GM21447 (cell line): Measurements from ENCODE around the gene BCL2A1.
"Not testable (repeated sequence)": the region's sequence is repeated elsewhere in the genome, so short reads cannot be mapped to it uniquely, and the experiment has no call there.

Experiments used
- ATAC-seq: cut with Tn5 transposase; IDR thresholded peaks from one replicate; pipeline ENCODE4 v1.9.1; 2021; ENCODE audit not compliant: unreplicated experiment

The BCL2A1 gene

DNA sequence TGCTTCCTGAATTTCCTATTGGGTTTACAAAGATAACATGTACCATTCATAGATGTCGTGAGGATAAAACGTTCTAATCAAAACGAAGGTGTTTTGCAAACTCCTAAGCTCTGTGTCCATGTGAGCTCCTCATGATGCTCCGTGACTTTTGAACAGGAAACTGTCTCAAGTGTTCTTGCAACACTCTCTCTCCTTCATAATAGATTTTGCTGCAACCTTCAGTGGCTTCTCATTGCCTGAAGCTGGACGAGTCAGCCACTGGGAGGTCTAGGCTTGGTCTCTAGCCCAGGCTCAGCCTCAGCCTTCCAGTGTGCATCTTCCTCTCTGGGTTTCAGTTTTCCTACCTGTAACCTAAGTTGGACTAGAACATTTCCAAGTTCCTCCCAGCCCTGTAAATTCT is 18.7 kb upstream of the BCL2A1 start:
- ATAC-seq = no peak

DNA sequence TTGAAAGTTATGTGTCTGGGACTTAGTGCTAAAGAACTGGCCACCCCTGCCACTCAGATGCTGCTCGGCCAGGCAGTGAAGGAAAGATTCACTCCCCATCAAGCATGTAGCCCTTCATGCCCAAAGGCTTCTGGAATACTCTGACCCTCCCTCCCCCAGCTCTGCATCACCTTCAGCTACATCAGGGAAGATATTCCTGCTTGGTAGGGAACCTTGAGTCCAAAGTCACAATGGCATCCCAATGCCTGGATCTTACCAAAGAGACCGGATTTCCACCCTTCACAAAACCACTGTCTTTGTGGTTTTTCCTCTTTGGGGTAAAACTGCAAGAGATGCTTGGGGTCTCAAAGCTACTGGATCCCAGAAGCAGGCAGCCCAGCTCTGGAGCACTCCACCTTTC is 18.2 kb upstream of the BCL2A1 start:
- ATAC-seq = no peak

DNA sequence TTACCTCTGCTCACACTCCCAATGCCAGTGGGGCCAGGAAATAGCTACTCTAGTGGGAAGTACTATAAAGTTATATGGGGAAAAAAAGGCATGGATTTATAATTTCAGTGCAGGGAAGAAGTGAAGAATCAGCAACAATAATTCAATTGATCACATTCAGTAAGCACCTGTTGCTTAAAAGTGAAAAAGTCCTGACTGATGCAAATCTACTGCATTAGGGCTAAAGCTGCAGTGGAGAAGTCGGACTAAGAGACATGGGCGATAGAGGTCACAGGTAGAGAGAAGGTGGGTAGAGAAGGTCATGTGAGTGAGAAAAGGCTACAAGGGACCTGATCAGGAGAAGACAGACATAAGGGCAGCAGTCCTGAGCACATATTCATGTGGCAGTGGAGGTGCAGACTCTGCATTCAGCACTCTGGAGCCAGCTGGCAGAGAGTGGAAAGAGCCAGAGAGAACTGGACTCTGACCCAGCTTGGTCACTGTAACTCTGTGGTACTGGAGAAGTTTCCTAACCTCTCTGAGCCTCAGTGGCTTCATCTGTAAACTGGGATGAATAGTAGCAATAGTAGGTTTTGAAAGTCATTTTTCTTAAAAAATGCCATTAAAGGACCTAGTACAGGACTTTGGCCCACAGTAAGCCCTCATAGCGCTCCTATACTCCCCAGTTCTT is 17.6 kb upstream of the BCL2A1 start:
- no peak for ATAC-seq

DNA sequence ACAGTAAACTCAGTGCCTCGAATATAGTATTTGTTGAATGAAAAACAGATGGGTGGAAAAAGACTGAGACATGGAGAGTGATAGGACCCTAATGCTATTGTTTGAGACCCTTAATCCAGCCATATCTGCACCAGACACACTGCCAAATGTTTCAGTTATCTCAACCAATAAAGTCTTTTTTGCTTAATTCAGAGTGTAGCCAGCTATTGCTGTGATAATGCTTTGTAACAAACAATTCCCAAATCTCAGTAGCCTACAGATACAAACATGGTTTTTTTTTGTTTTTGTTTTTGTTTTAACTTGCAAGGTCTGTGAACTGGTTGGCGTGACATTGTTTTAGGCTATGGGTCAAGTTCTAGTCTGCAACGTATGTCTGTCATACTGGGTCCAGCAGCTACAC is 17.0 kb upstream of the BCL2A1 start:
- ATAC-seq = no peak

DNA sequence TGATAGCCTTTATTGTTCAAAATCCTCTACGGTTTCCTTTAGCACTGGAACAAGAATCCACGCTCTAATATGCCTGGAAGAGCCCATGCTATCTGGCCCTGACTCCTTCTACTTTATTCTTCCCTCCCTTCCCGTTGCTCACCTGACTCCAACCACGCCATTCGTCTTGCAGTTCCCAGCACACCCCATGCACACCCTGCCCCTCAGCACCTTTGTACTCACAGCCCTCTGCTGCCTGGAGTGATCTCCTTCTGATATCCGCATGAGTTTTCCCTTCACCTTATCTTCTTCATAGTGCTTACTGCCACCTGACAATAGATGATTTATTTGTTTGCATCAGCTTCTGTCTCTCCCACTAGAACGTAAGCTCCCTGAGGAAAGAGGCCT is 16.6 kb upstream of the BCL2A1 start:
- ATAC-seq = no peak

DNA sequence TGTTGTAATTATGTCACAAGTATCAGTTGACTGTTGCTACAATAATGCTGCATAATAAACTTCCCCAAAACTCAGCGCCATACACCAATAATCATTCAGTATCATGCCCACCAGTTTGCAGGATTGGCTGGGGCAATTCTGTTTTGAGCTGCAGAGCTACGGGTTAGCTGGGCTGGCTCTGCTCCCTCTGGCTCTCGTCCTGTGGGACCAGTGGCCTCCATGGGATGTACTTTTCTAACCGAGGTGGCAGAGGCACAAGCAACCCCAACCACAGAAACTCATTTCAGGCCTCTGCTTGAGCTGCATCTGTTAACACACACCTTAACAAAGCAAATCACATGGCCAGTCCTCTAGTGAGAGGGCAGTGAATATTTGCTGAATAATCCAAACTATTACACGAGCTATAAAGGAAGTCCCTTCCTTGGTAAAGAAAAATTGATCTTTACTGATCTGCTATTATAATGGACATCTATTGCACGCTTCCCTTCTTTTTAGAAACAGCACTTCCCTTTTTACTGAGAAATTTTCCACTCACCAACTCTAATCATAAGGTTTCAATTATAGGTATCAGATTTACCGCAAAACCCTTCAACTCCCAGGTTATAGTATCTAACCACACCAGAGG is 10.9 kb upstream of the BCL2A1 start:
- ATAC-seq = peak; percentile 31

DNA sequence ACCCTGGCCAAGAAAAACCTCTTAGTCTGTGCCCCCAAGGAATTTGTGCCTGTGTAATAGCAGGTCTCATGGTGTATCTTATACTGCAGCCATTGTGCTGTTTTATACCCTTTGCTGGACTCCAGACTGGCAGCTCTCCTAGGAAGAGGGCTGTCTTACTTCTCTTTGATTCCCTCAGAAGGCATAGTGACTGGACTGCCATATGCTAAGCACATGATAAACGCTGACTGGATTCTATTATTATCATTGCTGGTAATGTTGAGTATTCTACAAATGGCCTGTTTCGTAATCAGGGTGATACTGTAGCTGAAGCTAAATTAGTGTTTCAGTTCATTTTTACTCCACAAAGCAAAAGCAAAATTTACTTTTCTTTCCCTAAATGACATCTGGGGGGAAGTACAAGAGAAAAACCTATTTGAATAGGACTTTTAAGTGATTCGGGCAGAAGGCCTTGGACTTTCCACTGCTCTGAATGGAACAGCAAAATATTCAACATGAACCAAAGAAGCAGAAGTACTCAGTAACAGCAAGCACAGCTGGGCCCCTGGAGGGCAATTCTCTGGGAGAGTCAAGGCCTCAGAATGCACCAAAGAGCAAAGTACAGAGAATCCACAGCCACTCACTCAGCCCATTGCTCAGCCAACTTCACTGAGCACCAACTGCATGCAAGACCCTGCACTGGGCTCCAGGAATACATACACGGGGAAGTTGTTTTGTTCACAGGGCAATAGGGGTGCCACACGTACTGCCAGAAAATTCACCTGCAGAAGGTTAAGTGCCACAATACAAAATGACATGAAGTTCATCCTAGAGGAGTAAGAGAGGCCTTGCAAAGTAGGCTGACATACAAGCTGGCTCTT is 7.9 kb upstream of the BCL2A1 start:
- peak; percentile 70 for ATAC-seq

DNA sequence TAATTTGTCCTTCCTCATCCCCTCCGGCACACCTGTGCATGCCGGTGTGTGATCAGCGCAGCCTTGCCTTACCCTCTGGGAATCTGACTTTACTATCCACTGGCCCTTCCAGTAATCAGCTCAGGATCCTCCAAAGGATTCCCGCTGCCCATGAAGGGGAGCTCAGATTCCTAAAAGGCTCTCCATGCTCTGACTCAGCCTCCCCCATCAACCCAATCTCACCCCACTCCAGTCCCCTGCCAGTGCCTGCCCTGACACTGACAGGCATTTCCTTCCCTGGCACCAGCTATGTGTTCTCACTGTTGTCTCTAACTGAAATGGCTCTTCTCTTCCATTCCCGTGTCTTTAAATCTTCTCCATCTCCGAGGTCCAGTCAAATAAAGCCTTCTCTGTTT is 7.3 kb upstream of the BCL2A1 start:
- no peak for ATAC-seq

DNA sequence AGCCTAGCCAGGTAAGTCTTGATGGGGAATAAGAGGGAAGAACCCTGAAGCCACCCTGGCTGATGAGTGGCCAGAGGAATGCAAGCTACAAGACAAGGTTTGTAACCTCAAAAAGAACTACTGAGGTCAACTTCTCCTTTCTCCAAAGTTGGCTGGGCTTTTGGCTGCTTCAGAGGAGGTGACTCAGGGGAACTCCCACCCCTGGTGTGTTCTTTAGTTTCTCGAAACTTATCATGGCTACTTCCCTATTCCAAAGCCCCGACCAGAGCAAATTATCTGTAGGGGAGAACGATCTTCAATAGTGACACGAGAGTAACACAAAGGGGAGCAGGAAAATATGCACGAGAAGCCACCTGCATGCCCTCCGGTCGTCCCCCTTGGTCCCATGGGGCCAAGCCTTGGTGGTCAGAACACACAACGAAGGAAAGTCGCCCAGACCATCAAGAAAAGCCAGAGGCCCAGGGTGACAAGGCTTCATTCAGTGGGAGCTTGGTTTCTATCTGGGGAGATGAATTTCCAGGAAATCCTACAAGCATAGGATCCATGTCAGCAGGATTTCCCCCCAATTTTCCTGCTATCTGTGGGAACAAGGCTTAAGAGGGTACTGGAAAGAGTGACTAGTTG is 6.5 kb upstream of the BCL2A1 start:
- ATAC-seq = peak; percentile 51

DNA sequence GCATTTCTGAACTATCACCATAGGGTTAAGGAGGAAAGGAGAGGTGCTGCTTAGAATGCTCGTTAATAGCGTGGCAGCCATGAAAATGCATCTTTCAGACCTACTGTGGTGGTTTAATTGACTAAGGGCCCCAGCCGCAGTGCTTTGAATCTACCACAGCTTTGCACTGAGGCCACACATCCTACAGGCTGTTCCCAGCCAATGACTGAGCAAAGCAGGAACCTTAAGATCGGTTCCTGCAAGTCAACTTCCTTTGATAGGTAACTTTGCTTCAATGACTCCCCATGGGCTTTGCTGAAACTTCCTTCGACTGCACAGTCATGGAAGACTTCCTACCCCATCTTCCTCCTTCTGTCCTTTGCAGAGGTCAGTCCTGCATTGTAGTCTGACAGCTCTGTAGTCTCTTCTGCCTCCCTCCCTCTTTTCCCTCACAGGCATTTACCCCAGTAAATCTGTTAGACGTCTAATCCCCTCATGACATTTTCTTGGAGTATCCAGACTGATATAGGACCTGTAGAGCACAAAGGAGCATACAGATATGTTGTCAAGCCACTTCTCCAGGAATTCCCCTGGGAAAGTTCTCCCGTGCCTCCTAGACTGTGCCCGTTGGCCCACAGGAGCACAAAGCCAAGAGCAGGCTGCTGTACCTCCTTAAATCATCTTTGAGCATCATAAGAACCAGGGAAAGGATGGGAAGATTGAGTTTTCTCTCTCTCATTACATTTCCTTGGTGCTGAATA is 2.6 kb upstream of the BCL2A1 start:
- ATAC-seq = no peak

DNA sequence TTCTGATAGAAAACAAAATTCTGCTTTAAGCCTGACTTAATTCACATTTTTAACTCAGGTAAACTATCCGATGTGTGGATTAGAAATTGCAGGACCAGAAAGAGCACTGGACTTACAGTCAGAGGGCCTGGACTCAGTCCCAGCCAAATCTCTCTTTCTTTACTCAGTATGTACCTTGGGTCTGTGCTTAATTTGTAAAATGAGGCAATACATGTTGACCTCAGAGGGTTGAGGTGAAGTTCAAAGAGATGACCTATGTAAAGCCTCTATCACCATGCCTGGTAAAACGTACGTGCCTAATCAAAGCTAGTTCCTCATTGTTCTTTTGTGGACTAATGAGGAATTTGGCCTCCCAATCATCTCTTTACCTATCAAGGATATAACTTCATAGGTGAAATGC is 1.9 kb upstream of the BCL2A1 start:
- ATAC-seq = no peak

DNA sequence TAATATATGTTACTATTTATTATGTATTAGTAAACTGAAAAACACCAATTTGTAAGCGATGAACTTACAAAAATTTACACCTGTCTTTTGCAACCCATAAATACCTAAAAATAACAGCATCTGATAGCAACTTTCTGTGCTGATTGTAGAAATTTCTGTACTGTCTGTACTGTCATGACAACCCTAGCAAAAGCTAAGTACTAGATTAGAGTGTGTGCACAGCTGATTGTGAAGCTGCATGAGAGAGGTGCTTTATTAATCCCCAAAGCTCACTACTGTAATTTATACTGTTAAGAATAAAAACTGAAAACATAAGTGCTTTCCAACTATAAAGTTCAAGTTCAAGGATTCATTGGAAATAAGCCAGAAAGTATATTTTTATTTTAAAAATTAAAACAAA is 815 bp downstream of the BCL2A1 start:
- ATAC-seq = no peak

DNA sequence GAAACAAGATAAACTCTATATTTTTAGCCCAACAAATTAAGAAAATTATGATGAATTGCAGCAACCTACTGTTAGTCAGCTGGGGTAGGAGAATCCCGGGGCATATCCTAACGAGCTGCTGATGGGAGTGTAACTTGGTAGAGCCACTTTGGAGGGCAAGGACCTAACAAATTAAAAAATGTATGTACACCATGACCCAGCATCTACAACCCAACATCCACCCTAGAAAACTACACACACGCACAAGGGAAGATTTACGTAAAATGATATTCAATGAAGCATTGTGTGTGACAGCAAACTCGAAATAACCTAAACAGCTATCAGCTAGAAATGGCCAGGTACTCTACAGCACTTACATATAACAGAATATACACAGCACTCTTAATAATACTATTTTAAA is 1.9 kb downstream of the BCL2A1 start:
- no peak for ATAC-seq

DNA sequence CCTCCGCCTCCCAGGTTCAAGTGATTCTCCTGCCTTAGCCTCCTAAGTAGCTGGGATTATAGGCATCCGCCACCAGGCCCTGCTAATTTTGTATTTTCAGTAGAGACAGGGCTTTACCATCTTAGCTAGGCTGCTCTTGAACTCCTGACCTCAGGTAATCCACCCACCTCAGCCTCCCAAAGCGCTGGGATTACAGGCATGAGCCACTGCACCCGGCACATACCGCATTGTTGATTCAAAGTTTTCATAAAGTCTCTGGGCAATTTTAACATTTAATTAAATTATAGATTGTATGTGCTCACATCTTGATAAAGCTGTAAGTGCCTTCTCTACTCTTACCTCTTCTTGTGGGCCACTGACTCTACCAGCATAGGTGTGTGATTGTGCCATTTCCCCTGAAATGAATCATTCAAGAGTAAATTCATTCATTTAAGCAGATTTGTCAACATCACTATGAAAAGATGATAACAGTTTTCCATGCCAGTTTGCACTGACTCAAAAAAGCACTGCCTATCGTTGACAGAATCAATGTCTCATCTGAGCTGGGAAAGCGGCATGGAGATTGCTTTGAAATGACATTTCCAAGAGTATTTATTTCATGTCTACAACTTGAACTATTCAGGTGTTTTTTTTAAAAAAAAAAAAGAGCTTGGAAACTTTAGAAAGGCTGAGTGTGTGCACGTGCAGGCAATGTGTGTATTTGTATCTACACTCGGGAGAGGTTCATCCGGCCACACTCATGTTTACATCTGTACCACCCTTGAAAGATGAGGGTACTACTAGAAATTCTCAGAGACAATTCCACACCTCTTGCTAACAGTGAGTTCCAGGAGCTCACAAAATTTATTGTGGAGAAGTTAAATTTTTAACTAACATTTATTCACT is 3.5 kb downstream of the BCL2A1 start:
- no peak for ATAC-seq

DNA sequence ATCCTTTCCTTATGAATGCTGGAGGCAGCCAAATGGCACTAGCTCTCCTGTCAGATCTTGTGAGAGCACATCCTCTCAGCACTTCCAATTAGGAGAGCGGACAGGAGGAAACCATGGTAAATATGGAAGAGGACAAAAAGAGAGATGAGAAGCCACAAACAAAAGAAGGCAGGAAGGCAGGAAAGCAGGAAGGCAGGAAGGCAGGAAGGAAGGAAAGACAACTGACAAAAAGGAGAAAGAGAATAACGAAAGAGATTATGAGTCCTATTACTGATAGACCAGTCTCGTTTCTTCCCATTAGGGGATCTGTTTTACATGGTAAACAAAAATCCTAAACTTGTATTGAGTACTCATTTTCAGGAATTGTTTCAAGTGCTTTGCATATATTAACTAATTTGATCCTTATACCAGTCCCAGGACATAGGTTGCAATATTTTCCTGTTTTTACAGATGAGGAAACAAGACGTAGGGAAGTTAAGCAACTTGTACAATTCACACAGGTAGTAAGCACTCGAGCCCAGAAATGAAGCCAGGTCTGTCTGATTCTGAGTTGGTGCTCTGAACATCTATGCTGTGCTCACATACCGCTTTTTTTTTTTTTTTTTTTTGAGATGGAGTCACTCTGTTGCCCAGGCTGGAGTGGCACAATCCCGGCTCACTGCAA is 4.2 kb downstream of the BCL2A1 start:
- ATAC-seq = no peak

DNA sequence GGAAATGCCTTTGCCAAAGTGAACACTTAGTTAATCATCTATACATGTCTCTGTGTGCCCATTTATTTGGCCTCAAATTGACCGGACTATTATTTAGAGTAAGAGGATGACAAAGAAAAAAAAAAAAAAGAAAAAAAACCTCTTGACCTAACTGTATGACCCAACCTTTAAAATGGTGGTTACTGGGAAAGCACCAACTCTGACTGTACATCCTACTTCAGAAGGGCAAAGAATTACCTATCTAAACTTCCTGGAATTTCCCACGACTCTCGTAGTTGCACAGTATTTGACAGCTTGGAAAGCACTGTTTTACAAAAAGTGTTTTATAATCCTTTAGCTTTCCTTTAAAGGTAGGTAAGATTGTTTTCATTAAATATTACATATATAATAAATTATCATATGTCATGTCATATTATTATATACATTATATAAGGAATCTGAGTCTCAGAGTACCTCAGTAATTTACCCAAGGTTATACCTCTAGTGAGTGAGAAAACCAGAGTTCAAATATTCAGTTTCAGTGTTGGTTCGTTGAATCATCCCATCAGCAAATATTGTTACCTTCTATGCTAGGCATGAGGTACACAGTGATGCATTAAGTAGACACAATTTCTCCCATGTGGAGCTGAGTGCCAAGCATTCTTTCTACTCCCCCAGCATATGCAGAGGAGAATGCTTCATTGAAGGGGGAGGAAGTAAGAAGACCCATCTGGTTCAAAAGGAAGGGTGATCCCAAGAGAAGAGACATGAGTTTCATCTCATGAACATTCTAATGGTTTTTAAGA is 5.0 kb downstream of the BCL2A1 start:
- ATAC-seq = no peak

DNA sequence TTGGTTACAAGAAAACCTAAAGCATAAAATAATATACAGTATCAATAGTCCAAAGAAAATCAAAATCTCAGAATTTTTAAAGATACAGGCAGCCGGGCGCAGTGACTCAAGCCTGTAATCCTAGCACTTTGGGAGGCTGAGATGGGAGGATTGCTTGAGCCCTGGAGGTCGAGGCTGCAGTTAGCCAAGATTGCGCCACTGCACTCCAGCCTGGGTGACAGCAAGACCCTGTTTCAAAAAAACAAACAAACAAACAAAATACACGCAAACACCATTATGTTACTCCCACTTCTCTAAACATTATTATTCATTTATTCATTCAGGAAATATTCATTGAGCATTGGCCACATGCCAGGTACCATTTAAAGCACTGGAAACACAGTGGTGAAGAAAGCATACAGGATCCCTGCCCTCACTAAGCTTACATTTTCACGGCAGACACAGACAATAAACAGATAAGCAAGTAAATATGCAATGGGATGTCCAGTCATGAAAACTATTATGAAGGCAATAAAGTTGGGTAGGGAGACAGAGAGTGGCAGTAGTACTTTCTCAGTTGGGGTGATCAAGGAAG is 6.7 kb downstream of the BCL2A1 start:
- ATAC-seq = no peak

DNA sequence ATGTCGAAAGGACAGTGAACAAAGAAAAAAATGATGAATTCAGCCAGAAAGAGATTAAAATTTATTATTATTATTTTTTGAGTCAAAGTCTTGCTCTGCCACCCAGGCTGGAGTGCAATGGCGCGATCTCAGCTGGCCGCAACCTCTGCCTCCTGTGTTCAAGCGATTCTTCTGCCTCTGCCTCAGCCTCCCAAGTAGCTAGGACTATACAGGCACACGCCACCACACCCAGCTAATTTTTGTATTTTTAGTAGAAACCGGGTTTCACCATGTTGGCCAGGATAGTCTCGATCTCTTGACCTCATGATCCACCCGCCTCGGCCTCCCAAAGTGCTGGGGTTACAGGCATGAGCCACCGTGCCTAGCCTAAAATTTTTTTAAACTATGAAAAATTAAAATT is 8.1 kb downstream of the BCL2A1 start:
- not testable (repeated sequence) for ATAC-seq
